SW 1271 (cell line): ENCODE measurements around the gene CDC42BPG.
"Not testable (repeated sequence)": the region's sequence is repeated elsewhere in the genome, so short reads cannot be mapped to it uniquely, and the experiment has no call there.

Experiments
- DNase-seq, 2 experiments: peaks; one replicate each; lab custom pipeline; 2025; lab: John Stamatoyannopoulos, UW

Gene CDC42BPG

DNA sequence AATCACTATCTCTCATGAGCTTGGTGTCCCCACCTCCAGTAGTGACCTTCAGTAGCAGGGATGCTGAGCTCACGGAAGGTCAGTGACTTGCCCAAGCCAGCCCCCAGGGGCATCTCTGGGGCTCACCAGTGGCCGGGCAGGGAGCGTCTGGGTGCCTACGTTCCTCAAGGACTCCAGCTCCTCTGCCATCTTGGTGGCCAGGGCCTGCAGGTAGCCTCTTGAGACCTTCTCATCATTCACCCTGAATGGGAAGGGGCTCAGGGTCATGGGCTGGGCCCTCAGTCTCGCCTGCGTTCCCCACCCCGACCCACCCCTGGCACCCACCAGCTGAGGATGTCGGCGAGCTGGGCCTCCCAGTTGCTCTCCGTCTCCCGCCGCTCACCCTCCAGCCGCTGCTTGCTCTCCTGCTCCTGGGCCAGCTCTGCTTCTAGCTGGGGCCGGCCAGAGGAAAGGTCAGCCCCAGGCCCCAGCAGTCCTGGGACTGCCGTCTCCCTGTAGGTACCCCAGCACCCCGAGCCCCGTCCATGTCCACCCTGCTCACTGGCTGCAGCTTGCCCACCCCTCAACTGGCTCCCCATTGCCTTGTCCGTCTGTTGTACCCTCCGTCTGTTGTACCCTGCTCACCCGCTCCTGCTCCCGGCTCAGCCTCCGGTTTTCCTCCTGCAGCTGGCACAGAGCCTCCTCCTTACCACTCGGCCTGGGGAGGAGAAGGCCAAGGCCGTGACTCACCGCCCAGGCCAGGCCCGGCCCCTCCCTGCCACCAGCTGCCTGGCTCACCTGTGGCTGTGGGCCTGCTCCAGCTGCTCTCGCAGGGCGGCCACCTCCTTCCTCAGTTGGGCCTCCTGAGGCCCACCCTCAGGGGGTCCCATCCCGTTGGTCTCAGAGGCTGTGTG is 9.5 kb downstream of the CDC42BPG start:
- peak in 1 of 2 experiments; percentile 46 for DNase-seq

DNA sequence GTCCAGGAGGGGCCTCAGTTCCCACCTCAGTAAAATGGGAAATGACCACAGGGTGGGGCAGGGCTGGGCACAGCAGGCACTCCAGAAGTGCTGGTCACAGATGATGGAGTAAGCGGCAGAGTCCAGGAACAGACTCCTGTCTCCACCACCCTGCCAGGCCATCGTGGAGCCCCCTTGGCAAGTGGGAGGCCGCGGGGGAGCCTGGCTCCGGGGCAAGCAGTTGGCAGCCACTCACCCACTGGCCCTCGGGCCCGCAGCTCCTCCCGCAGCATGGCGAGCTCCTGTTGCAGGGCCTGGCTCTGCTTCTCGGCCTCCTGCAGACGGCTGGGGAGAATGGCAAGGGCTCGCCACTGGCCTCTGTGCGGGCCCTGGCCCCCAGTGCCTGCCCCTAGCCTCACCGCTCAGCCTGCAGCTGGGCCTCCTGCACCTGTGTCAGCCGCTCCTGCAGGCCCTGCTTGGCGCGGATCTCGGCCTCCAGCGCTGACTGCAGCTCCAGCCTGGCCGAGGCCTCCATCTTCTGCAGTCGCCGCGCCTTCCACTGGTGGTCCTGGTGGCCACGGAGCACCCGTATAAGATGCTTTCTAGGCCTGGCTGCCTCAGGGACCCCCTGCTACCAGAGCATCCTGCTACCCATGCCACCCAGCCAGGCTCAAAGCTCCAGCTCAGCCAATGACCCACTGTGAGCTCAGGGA is 10.3 kb downstream of the CDC42BPG start:
- no peak for DNase-seq

GRCh38 chr11:64833509-64833908 is 10.9 kb downstream of the CDC42BPG start:
- no peak for DNase-seq

DNA sequence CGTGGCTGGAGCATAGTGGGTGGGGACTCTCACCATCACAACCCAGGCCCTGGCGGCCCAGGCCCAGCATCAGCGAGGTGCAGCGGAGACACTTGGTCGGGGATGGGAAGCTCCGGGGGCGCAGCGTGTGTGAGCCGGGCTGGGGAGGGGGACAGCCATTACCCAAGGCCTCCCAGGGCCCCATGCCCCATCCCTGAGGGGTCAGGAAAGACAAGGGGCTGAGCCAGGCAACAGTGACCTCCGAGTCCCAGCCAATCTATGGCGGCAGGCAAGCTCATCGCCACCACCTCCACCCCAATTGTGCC is 11.3 kb downstream of the CDC42BPG start:
- DNase-seq = no peak

GRCh38 chr11:64832467-64833197 is 11.8 kb downstream of the CDC42BPG start:
- DNase-seq = no peak

DNA sequence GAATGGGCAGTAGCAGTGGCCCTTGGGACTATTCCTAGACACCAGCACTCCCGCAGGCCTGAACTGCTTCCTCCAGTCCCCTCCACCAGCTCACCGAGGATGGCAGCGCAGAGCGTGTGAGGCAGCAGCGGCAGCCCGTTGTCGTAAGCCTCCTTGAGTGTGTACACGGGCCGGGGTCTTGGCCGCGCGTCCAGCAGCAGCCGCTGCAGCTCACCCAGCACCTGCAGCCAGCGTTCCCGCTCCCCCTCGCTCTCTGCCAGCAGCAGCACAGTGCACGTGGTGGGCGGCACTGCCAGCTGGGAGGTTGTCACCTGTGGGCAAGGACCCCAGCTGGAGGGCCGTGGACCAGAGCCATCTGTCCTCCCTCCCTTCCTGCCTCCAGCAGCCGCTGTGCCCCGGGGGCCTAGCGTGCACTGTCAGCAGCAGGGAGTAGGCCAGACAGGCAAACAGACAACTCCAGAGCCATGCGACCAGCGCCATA is 13.0 kb downstream of the CDC42BPG start:
- DNase-seq = no peak

GRCh38 chr11:64829536-64830251 is 14.8 kb downstream of the CDC42BPG start:
- DNase-seq = no peak

- DNase-seq = no peak
These were observed 17.0 kb downstream of the CDC42BPG start for GRCh38 chr11:64827451-64827839.

- DNase-seq = no peak
These were observed 17.6 kb downstream of the CDC42BPG start for GRCh38 chr11:64826578-64827450.

- DNase-seq = no peak
These were observed 18.4 kb downstream of the CDC42BPG start for GRCh38 chr11:64826062-64826461.

- no peak for DNase-seq
These were observed 20.8 kb downstream of the CDC42BPG start for GRCh38 chr11:64823568-64824119.

DNA sequence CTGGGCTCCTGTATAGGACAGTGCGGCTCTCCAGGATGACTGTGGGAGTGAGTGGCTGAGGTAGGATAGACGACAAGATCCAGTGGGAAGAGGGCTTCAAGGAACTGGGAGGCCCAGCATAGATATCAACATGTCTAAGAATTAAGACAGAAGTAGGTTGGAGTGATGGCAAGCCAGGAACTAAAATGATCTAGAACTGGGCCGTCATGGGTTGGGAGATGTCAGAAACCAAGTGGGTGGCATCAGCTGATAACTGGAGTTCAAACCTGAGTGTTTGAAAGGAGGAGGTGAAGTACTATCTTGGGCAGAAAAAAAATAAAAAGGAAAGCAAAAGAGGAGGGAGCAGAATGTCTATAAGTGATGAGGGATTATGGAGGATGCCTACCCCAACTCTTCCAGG is 27.0 kb downstream of the CDC42BPG start:
- DNase-seq = no peak

- not testable (repeated sequence) for DNase-seq
These were observed 29.0 kb downstream of the CDC42BPG start for GRCh38 chr11:64815433-64815832.

- no peak for DNase-seq
These were observed 29.7 kb downstream of the CDC42BPG start for GRCh38 chr11:64814712-64815187.

DNA sequence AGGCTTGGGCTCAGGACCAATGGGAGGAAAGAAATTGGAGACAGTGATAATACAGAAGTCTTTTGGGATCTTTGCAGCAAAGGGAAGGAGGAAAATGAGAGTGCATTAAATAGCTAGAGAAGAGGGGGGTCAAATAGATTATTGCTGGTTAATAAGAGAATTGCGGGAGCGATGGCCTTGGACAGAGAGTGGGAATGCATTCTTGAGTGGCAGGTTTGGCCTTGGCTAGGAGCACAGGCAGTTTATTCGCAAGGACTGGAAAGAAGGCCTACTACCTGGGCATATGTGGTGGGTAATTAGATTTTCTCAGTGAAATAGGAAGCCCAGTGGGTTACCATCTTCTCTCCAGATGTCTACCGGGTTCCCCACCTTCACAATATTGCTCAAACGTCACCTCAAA is 30.6 kb downstream of the CDC42BPG start:
- no peak for DNase-seq

GRCh38 chr11:64810891-64811272 is 33.6 kb downstream of the CDC42BPG start:
- DNase-seq = peak in 1 of 2 experiments; percentile 56

DNA sequence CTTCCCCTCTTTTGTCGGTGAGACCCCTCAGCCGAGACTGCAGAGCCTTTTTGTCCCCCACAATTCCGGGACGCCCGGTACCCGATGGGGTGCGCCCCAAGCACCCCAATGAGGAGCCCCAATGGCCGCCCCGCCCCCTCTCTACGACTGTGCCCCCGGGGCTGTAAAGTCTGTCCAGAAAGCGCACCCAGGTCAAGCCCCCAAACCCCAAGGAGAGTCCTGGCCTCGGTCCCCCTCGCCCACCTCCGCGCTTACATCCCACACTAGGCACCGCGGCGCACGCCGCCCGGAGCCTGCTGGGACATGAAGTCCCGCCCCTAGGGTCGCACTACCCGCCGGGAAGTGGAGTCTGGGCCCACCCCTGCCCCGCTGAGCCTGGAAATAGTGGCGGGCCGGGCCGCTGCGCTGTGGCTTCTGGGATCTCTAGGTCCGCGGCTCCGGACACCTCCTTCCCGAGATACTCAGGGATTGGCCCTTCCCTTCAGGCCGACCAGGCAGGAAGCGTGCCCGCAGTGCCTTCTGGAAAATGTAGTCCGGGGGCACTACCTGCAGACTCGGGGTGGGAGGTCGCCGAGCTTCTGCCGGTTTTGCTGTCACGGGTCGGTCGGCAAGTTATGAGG is 34.1 kb downstream of the CDC42BPG start, which contains the start of gene MEN1:
Gene MEN1 (minus strand): TSS at position 281 of the 620 bp plus-strand sequence. CDS start 442 bp downstream, outside the sequence.
- DNase-seq = peak; percentile 91 to 94

- DNase-seq = peak in 1 of 2 experiments; percentile 19
These were observed 34.6 kb downstream of the CDC42BPG start for GRCh38 chr11:64809781-64810241.

- no peak for DNase-seq
These were observed 39.0 kb downstream of the CDC42BPG start for GRCh38 chr11:64805481-64805880.
